Measurements from ENCODE around the gene RNF13.
A peak's percentile ranks its signal among the peaks of the same experiment; 100 is the strongest.
"Not testable (repeated sequence)": the region's sequence is repeated elsewhere in the genome, so short reads cannot be mapped to it uniquely, and the experiment has no call there.

The RNF13 gene

DNA sequence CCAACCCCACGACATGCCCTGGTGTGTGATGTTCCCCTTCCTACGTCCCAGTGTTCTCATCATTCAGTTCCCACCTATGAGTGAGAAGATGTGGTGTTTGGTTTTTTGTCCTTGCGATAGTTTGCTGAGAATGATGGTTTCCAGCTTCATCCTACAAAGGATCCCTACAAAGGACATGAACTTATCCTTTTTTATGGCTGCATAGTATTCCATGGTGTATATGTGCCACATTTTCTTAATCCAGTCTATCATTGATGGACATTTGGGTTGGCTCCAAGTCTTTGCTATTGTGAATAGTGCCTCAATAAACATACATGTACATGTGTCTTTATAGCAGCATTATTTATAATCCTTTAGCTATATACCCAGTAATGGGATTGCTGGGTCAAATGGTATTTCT lies 131.0 kb downstream of the RNF13 start:
- not testable (repeated sequence) for DNase-seq (ENCODE audit: insufficient read length, low spot score); FAIRE-seq

DNA sequence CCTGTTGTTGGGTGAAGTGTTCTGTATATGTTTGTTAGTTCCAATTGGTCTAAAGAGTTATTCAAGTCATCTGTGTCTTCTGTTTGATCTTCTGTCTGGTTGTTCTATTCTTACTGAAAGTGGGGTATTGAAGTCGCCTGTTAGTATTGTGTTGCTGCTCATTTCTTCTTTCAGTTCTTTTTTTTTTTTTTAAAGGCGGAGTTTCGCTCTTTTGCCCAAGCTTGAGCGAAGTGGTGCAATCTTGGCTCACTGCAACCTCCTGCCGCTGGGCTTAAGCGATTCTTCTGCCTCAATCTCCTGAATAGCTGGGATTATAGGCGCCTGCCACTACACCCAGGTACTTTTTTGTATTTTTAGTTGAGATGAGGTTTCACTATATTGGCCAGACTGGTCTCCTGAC lies 134.2 kb downstream of the RNF13 start:
- FAIRE-seq = no peak
- no peak for DNase-seq (ENCODE audit: insufficient read length, low spot score)

DNA sequence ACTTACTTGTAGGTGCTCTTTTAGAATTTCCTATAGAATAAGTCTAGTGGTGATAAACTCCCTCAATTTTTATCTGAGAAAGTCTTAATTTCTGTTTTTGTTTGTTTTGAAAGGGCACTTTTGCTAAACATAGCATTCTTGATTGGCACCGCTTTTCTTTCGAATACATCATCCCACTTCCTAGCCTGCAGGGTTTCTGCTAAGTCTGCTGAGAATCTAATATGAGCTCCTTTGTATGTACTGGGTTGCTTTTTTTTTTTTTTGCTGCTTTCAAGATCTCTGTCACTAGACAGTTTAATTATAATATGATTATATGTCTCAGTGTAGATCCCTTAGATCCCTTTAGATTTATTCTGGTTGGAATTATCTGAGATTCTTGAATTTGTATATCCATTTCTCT lies 136.2 kb downstream of the RNF13 start:
- FAIRE-seq (no peak), DNase-seq (ENCODE audit: insufficient read length, low spot score) (no peak)

DNA sequence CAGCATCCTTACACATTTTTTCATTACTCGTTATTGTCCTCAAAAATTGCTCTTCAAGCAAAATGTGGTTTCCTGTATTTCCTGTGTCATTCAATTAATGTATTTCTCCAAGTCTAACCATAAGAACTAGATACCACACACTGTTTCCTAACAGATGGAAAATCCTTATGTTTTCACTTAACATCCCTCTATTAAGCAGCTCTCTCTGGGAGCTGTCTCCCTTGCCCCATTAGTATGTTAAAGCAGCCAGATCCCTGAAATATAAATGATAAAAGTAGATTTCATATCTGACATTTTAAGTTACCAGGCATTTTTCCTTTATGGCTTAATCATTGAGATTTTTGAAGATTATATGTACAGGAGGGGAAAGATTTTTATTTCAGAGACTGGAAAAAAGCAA lies 141.8 kb downstream of the RNF13 start:
- DNase-seq (ENCODE audit: insufficient read length, low spot score) (no peak), FAIRE-seq (peak; percentile 59)

DNA sequence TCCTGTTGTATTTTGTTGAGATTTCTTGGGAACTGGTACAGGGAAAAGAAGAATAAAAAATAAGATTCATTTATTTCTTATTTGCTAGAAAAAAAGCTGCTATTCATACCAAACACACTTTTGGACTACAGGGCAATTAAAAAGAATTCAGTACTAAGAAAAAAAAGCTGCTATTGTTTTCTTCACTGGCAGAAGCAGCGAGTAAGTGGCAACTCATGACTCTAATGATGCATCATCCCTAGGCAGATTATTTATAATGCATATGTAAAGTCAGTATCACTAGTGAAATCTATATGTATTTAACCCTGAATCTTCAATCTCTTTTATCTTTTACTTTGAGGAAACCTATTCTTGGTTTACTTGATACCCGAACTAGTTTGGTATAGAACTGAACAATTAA lies 142.4 kb downstream of the RNF13 start:
- no peak for DNase-seq (ENCODE audit: insufficient read length, low spot score)
- no peak for FAIRE-seq

DNA sequence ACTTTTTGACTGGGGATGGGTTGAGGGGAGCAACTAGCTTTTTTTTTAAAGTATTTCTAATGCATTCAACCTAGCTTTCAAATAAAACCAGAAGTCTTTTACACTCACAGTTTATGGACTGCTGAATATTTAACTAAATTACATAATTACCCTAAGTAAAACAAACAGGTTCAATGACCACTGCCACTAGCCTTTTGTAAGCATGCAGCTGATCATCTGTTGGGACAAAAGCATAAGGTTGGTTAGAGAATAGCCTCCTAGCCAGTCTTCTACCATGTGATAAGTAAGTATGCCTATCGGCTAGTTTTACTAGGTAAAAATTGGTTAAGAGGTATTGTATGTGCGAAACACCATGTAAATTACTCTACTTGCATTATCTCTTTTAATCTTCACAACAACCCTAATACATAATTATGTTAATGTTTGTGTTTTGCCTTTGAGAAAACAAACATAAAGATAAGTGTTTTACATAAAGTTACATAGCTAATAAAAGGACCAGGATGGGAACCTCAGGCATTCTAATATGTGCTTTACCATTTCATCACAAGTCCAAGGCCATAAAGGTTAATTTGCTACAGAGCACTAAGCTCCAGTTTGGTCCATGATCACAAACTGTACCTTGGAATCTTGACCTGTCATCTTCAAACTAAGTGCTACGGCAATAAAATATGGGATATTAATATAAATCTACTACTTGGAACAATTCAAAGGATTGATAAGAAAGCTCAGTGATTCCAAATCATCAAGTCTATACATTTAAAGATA lies 144.5 kb downstream of the RNF13 start:
- FAIRE-seq = no peak

DNA sequence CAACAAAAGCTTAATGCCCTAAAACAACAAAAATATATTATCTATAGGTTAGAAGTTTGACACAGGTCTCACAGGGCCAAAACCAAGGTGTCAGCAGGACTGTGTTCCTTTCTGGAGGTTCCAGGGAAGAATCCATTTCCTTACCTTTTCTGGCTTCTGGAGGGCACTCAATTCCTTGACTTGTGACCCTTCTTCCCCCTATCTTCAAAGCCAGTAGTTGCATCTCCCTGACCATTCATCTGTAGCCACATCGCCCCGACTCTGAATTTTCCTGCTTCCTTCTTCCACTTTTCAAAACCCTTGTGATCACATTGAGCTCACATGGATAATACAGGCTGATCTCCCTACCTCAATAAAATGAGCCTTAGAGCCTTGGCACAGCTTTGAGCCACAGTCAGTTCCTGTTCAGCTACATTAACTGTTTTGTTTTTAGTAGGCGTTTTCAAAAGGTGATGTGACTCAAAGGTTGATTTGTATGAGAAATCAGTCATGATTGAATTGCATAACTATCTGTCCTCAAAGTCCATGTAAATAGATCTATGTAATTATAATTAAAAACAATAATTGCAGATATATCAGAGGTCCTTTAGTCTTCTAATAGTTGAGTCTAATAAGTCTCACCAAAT lies 145.3 kb downstream of the RNF13 start:
- DNase-seq (ENCODE audit: insufficient read length, low spot score) = no peak
- no peak for FAIRE-seq

More for the DNA sequence above, 144.5 kb downstream of the RNF13 start:
- DNase-seq (ENCODE audit: insufficient read length, low spot score) = no peak

DNA sequence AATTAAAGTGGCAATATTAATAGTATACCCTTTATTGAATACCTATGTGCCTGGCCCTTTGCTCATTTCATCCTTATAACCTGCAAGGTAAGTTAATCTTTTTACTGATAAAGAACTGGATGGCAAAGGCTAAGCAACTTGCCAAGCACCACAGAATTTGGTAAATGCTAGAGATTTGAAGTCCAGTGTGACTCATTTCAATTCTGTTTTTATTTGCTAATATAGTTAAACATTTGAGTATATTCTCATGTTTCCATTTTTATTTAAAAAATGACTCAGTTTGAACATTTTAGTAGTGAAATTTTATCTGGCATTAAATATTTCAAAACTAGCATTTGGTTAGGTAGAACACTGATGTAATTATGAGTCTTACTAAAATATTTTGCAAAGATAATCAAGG lies 146.4 kb downstream of the RNF13 start:
- DNase-seq (ENCODE audit: insufficient read length, low spot score) (no peak), FAIRE-seq (no peak)

DNA sequence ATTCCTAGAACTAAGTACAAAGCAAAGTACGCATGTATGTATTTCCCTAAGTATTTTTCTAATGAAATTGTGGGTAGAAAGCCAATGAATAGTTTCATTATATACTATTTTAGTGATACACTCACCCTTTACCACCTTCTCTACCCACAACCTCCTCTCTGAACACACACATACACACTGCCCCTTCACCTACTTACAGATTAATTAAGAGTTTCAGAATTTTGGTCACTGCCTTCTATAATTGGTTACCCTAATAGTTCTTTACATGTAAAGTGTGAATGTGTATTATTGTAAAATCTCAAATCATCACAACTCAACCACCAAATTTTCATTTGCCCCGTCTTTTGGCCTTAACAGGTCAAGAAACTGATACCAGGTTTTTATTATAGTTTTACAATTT lies 150.5 kb downstream of the RNF13 start:
- DNase-seq (ENCODE audit: insufficient read length, low spot score) (no peak), FAIRE-seq (no peak)

DNA sequence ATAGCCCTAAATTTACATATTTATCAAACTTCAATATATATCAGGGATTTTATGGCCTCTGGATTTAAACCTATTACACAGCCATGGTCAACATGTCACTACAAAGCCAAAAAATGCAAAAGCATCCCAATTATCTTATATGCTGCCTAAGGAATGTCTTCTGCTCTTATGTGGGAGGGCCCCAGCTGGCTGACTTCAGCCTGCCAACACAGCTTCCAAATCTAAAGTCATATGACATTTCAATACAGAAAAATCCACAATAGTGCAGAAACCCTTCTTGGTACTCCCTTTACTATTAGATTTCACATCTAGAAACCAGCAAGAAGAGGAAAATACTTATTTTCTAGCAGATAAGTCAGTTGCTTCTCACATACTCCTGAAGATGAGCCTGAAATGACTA lies 151.3 kb downstream of the RNF13 start:
- no peak for FAIRE-seq
- DNase-seq (ENCODE audit: insufficient read length, low spot score) = no peak

DNA sequence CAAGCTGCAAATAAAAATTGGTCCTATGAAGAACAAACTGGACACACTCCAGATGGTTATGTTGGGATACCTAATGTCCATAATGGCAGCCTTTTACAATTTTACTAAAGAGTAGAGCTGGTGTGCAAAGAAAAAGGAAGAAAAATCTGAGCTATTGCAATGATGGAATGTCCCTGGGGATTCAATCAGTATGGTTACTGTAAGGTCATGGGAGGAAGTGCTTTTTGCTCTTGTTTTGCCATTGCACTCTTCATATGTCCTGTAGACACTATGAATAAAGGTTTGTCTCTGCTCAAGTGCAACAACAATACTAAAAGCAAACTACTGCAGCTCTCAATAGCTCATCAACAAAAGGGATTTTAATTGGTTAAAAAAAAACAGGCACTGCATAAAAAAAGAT lies 152.3 kb downstream of the RNF13 start:
- FAIRE-seq (no peak), DNase-seq (ENCODE audit: insufficient read length, low spot score) (no peak)

DNA sequence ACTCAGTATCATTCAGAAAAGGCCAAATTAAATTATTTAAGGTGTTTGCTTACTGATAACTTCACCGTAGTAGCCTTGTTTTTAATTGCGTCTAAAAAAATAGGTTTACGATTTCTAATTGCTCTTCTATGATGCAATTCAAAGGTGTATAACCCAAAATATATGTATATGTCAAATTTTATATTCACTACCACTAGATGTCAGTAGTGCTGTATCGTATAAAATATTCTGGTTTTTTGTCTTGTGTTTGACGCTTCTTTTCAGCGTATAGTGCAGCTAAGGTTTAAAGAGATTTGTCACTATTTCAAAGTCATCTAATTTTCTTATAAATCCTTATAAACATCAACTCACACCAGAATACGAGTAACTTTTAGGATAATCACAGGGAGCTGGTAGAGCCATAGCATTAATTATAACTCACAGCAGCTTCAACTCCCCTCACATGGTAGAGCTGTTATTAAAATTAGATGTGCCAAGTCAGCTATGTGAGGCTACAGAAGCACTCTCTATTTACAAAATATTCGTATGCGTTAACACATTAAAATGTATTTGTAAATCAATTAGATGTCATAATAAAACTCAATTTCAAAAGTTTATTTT lies 154.2 kb downstream of the RNF13 start:
- FAIRE-seq (peak; percentile 89), DNase-seq (ENCODE audit: insufficient read length, low spot score) (no peak)

DNA sequence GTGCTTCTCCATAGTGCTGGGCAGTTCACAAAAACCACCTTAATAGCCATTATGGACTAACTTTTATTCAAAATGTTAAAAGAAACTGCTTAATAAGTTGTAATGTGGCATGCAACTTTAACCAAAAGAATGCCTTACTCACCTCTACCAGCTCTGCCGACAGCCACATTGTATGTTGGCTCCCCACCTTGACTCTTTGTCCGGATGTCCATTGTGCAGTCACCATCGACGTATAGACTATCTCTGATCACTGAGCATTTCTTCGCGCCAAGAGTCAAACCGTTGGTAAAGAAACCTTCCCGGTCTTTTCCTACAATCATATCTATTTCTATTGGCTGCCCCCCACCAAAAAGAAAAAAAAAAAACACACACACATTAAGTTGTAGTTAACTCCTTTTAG lies 155.2 kb downstream of the RNF13 start:
- FAIRE-seq = no peak

DNA sequence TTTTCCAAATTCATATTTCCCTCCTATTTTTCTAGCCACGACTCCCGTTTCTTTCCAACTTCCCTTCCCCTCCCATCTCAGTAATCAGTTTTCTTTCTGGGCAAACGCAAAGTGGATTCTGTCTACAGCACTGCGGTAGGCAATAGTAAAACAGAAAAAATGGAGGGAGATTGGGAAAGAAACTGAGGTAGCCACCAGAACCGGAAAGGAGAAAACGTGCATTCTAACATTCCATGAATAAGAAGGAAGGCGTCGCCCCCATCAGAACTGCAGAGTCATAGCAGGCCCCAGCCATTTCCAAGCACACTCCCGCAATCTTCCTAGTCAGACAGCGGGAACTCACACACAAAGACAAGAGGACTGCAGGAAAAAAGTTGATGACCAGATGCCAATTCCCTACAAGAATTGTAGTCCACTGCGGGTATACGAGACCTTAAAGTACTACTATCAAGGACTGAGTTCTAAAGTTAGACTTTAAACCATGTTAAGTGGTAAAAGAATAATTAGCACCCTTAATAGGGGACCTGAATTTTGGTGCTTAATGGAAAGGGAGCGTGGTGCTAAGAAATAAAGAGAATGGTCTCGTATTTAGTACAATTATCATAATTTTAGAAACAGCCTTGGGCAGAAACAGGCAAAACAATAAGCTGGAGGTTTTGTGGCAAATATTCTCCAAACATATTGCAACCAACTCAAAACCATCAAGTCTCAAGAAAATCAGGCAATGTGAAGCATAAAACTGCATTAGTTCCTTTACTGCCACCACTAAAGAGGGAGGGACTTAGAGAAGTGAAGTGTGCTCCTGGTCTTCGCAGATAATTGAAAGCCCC lies 156.3 kb downstream of the RNF13 start:
- FAIRE-seq = no peak
- DNase-seq (ENCODE audit: insufficient read length, low spot score) = no peak

More for the DNA sequence above, 155.2 kb downstream of the RNF13 start:
- no peak for DNase-seq (ENCODE audit: insufficient read length, low spot score)

DNA sequence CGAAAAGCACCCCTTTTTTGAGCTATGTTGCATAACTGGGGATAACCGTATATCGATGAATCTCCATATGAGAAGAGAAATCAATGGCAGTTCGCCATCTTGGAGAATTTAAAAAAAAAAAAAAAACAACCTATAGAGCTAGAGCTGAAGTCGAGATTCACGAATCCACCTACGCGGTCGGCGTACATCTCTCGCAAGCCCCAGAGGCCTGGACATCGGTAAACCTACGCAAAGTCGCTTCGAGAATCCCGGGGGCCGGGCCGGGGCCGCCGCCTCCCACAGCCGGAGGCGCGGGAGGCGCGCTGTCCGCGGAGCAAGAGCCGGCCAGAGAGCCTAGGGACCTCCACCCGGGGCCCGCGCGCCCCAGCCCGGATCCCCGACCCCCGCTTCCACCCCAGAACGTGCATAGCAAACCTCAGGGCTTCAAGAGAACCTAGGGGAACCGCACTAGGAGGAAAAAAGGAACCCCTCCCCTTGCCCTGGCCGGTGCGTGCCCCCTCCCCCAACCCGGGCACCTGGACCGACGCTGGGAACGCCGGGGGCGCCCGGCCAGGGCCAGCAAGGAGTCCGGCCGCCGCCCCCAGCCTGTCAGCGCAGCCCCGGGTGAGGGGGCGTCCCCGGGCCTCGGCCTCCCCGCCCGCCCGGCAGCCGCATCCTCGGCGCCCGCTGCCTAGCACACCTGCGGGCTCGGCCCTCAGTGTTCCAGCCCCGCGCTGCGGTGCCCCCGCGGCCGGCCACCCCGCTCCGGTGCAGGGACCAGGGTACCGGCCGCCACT lies 157.1 kb downstream of the RNF13 start:
- FAIRE-seq = no peak
- peak; percentile 39 for DNase-seq (ENCODE audit: insufficient read length, low spot score)

DNA sequence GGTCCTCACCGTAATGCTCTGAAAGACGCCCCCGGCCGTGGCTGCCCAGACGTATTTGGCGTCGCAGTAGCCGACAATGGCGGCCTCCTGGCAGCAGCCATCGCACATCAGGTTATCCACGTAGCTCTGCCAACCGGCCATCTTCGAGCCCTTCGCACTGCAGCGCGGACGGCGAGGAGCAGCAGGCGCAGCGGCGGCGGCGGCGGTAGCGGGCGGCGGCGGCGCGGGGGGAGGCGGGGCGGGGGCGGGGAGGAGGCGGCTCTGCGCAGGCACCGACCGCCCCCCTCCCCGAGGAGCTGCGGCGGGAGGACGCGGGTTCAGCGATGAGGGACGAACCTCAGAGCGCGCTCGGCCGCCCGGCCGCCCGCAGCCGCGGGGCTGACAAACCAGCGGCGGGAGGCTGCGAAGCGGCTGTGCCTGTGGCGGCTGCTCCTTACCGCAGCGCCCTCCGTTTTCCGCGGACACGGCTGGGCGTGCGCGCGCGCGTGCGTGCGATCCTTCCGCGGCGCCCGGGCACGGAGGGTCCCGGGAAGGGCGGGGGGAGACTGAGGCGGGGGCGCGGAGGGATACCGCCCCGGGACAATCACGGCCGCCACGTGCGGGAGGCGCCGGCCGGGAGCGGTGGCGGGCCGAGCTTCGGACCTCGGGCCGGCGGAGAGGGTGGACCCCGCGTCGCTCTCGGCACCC lies 157.8 kb downstream of the RNF13 start, which contains the start of gene PFN2:
TSS of gene PFN2 (minus strand) at position 180 of the 687 bp plus-strand sequence. CDS start at position 141, 39 bp downstream.
- DNase-seq (ENCODE audit: insufficient read length, low spot score) = peak; percentile 34
- FAIRE-seq = no peak

DNA sequence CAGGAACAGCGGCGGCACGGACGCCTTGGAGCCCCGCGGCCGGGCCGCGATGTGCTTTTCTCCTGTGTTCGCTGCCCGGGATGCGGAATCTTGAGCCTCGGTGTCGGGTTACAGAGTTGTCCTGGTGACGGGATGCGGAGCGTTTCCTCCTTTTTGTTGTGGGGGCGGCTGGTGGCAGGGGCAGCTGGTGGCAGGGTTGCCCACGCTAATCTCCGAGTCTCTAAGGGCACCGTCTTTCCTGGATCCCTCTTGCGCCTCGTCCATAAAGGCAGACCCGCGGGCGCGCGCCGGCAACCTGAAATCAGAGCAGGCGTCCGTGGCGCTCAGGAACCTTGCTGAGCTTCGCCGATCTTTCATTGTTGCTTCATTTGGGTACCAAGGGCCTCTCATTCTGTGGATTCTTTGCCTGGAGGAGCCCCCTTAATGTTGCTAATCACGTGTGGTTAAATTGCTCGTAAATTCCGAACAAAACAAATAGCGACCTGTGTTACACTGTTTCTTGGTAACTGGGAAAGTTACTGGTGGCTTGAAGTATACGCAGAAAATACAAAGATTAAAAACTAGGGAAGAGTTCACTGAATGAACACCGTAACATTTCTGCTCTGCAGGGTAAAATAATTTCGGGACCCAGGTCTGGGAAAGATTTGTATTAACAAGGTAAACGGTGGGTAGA lies 158.5 kb downstream of the RNF13 start:
- peak; percentile 12 for DNase-seq (ENCODE audit: insufficient read length, low spot score)
- no peak for FAIRE-seq

DNA sequence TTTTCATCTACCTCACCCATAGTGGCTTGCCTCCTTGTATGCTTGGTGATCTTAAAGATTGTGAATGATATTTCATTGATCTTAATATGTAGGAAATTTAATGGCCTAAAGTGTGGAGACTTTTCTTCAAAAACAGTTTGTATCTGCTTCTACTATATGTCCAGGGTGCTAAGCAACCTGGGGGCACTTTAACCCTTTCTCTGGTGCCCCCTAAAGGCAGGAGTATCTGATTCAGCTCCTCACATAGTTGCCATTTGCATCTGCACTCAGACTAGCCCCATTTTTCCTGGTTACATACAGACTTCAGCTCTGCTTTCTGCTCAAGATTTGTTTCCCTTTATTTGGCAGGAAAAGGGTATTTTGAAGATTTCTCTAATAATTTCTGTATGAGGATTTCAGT lies 162.9 kb downstream of the RNF13 start:
- no peak for DNase-seq (ENCODE audit: insufficient read length, low spot score)
- no peak for FAIRE-seq

DNA sequence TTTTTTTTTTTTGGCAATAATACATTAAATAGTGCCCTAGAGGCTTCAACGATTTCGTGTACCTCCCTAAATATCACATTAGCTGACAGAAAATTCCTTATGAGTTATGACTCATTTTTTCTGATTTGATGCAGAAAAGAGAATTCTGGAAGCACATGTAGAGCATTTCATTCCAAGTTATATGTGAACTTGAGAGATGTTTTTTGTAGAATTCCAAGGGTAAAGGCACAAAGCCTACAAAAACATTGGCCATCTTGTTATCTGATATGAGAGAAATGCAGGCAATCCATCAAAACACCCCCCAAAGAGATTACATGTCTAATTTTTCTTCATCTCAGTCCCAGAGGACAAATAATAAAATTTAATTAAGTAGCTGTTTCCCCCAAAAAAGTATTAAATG lies 164.4 kb downstream of the RNF13 start:
- DNase-seq (ENCODE audit: insufficient read length, low spot score) (no peak), FAIRE-seq (no peak)

Data from GM19239 (cell line).